Neural cell (in vitro differentiated cells): ENCODE measurements around the gene BLMH.

Experiments
- CTCF ChIP-seq: fragments of 450-650 bp; IDR thresholded peaks from 2 replicates; pipeline ENCODE4 v1.5.1; 2014; ENCODE audit warnings: antibody characterized with exemption, mild to moderate bottlenecking, moderate library complexity; ENCODE audit not compliant: poor library complexity, severe bottlenecking
- EP300 ChIP-seq: fragments of 450-650 bp; conservative IDR thresholded peaks from 2 replicates; pipeline ENCODE4 v1.6.1; 2014; ENCODE audit warnings: antibody characterized with exemption, mild to moderate bottlenecking, moderate library complexity; ENCODE audit not compliant: poor library complexity, severe bottlenecking
- EZH2 ChIP-seq: fragments of 200-600, 300-800 bp; shearing (Covaris generic), sonication (generic); IDR thresholded peaks from 2 replicates; pipeline ENCODE4 v1.6.1; 2014; ENCODE audit warnings: antibody characterized with exemption, low read length, borderline replicate concordance, mild to moderate bottlenecking; ENCODE audit not compliant: insufficient read depth, poor library complexity, severe bottlenecking
- POLR2AphosphoS5 ChIP-seq: IDR thresholded peaks from 2 replicates; pipeline ENCODE4 v1.6.1; 2012
- RAD21 ChIP-seq: fragments of 450-650 bp; conservative IDR thresholded peaks from 2 replicates; pipeline ENCODE4 v1.6.1; 2014; ENCODE audit warnings: antibody characterized with exemption, mild to moderate bottlenecking, moderate library complexity
- REST ChIP-seq: IDR thresholded peaks from 2 replicates; pipeline ENCODE4 v1.6.1; 2012; ENCODE audit warnings: borderline replicate concordance
- TAF1 ChIP-seq: IDR thresholded peaks from 2 replicates; pipeline ENCODE4 v1.6.1; 2012; ENCODE audit warnings: low read depth

GRCh38 chr17:30339086-30339485 is 47.3 kb upstream of the BLMH start:
- no peak for TF ChIP-seq CTCF
- no peak for TF ChIP-seq REST
- TF ChIP-seq POLR2AphosphoS5: no peak
- TF ChIP-seq RAD21: no peak
- no peak for TF ChIP-seq EP300
- TF ChIP-seq EZH2: no peak
- TF ChIP-seq TAF1: no peak
